Tibial nerve (tissue), 4 donors: ENCODE data around the gene KREMEN1. TPM values are rescaled to one million over a fixed set of nuclear protein-coding genes. Genes with fewer than 3 reads are reported as not detected.

Experiments used
- DNase-seq, 2 donors: peaks; one replicate each; pipeline ENCODE4 v3.0.0-alpha.2; 2019; ENCODE audit warnings: low spot score in 2 of 2
- H3K27ac ChIP-seq, 4 donors: fragments of 200-600 bp; sonication (generic) in 3 of 4; one replicate each; pipeline ENCODE4 v1.5.1; 2017 to 2019; ENCODE audit warnings: mild to moderate bottlenecking in 1 of 4
- H3K27me3 ChIP-seq, 2 donors: fragments of 200-600 bp; sonication (generic) in 1 of 2; one replicate each; pipeline versions ENCODE4 v1.5.1 to v1.6.0; 2017 to 2019
- H3K36me3 ChIP-seq, 3 donors: fragments of 200-600 bp; sonication (generic); one replicate each; pipeline ENCODE4 v1.5.1; 2018 to 2019
- H3K4me1 ChIP-seq, 4 donors: fragments of 200-600 bp; sonication (generic) in 3 of 4; one replicate each; pipeline ENCODE4 v1.5.1; 2017 to 2019
- H3K4me3 ChIP-seq, 4 donors: fragments of 200-600 bp; sonication (generic) in 3 of 4; one replicate each; pipeline ENCODE4 v1.5.1; 2017 to 2019; ENCODE audit warnings: mild to moderate bottlenecking in 1 of 4, moderate library complexity in 1 of 4
- H3K9me3 ChIP-seq, 4 donors: fragments of 200-600 bp; sonication (generic) in 3 of 4; one replicate each; pipeline ENCODE4 v1.5.1; 2017 to 2019
- CTCF ChIP-seq, 5 experiments: fragments of 200-600 bp in 3 of 5; fragments of 450-650 bp in 2 of 5; sonication (generic) in 3 of 5; IDR thresholded peaks; one replicate each; pipeline ENCODE4 v1.5.1; 2016 to 2019; ENCODE audit warnings: antibody characterized with exemption in 5 of 5, mild to moderate bottlenecking in 3 of 5, moderate library complexity in 2 of 5
- EP300 ChIP-seq, 2 donors: sonication (generic); formaldehyde crosslinking; IDR thresholded peaks; one replicate each; pipeline ENCODE4 v1.6.1; 2017; ENCODE audit warnings: antibody characterized with exemption in 2 of 2, mild to moderate bottlenecking in 1 of 2
- POLR2A ChIP-seq, 2 donors: fragments of 450-650 bp; IDR thresholded peaks; one replicate each; pipeline ENCODE4 v1.6.1; 2017; ENCODE audit warnings: antibody characterized with exemption in 2 of 2, mild to moderate bottlenecking in 2 of 2, moderate library complexity in 2 of 2
- WGBS, 2 donors: methylation state at CpG; one replicate each; pipeline ENCODE4 v1.1.5; 2018; 5-methylcytosine and 5-hydroxymethylcytosine counted together
- total RNA-seq, 4 donors: library from RNA; depleted of rRNA; stranded (reverse); fragments of >200 nt; gene quantifications; one replicate each; pipeline ENCODE4 v1.1.0, GENCODE V29; 2016

KREMEN1 gene
- total RNA-seq, 4 donors from 2014 or later: 5.4 to 15.1 (median 12.9) TPM

DNA sequence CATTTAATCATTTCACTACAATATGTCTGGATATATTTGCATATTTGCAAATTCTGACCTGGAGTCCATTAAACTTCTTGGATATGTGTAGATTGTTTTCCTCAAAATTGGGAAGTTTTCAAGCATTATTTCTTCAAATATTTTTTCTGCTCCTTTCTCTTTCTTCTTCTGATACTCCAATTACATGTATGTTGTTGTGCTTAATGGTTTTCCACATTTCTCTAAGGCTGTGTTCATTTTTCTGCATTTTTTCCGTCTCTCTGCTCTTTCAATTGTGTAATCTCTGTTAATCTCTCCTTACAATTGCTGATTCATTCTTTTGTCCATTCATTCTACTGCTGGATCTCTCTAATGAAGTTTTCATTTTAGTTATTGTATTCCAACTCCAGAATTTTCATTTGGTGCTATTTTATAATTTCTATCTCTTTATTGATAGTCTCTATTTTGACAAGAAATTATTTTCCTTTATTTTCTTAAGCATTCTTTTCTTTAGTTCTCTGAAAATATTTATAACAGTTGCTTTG lies 102.5 kb downstream of the KREMEN1 start:
- 24 to 61% methylated on average over 1 of the region's 1 CpG for WGBS, 2 donors
- no peak for DNase-seq
- no peaks in the 10 kb centered on the region for H3K27me3 ChIP-seq
- no peak overlapping the region for H3K27ac ChIP-seq
- TF ChIP-seq EP300 (IDR thresholded peaks at IDR 0.05) (no peak), POLR2A (IDR thresholded peaks at IDR 0.05) (no peak), CTCF (IDR thresholded peaks at IDR 0.05) (no peak)
- H3K9me3 ChIP-seq: peaks cover 0 to 42% (median 8%) of the 10 kb centered on the region in 4 donors
- no peak overlapping the region for H3K4me3 ChIP-seq
- no peaks in the 10 kb centered on the region for H3K4me1 ChIP-seq
- H3K36me3 ChIP-seq: no peaks in the 10 kb centered on the region

DNA sequence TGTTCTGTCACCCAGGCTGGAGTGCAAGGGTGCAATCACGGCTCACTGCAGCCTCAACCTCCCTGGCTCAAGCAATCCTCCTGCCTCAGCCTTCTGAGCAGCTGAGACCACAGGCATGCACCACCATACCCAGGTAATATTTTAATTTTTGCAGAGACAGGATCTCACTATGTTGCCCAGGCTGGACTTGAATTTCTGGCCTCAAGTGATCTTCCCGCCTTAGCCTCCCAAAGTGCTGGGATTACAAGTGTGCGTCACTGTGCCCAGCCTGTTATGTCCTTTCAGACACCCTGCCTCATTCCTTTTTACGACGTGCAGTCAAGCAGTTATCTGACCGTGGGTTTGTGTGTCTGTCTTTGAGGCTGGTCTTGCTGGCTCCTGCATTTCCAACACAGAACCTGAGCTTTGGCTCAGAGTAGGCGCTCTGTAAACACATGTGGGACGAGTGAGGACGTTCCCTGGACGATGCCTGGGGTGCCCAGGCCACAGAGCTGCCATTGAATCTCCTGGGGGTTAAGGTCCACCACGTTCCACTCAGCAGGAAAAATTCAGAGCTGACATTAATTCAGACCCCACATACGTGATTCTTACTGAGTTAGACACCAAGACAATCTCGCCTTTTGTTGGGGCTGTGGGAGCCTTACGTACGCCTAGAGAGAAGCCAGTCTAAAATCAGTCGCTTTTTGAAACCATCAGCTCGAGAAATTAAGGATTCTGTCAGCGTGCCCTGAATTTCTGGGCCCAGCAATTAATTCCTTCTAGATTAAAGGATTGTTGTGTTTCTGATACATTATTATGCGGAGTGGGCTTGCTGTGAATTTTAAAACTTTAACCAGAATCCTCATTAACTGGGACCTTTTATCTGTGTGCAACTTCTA lies 111.4 kb downstream of the KREMEN1 start:
- no peaks in the 10 kb centered on the region for H3K27me3 ChIP-seq
- TF ChIP-seq POLR2A (IDR thresholded peaks at IDR 0.05) (no peak), EP300 (IDR thresholded peaks at IDR 0.05) (no peak), CTCF (IDR thresholded peaks at IDR 0.05) (no peak)
- H3K4me3 ChIP-seq: no peak overlapping the region
- 58 to 75% methylated on average over 19 of the region's 19 CpGs for WGBS, 2 donors
- H3K36me3 ChIP-seq: no peaks in the 10 kb centered on the region
- H3K4me1 ChIP-seq: no peaks in the 10 kb centered on the region
- no peak for DNase-seq
- no peak overlapping the region for H3K27ac ChIP-seq
- H3K9me3 ChIP-seq: peaks cover 0 to 3% (median 0%) of the 10 kb centered on the region in 4 donors

DNA sequence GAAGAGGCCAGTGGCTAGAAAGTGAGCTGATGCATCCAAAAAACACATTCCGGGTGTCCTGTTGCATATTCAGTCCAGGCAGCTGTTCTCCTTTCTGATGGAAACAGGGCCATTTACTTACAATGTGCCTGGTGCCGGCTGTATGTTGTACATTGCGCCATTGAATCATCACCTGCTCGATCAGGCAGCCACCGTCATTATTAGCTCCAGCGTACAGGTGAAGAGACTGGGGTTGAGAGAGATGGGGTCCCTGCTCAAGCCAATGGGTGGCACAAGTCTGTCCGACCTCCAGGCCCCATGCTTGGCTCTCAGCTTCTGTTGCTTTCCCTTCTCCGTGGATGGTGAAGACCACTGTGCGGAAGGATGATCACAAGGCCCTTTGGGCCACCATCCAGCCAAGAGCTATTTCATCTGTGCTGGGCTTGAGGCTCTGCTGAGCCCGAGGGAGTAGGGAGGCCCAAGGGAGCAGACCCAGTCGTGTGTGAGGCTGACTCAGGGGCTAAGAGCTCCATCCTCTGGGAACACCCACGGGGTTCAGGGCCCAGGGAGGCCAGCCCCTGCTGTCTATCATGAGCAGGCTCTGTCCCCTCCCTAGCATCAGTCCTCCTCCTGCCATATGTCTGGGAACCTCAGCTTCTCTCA lies 112.1 kb downstream of the KREMEN1 start:
- WGBS, 2 donors: 63 to 71% methylated on average over 9 to 12 of the region's 12 CpGs
- no peak for TF ChIP-seq CTCF (IDR thresholded peaks at IDR 0.05)
- no peak for TF ChIP-seq EP300 (IDR thresholded peaks at IDR 0.05)
- TF ChIP-seq POLR2A (IDR thresholded peaks at IDR 0.05): no peak
- no peaks in the 10 kb centered on the region for H3K4me1 ChIP-seq
- H3K4me3 ChIP-seq: no peak overlapping the region
- H3K27me3 ChIP-seq: no peaks in the 10 kb centered on the region
- peaks cover 0 to 3% (median 0%) of the 10 kb centered on the region in 4 donors for H3K9me3 ChIP-seq
- DNase-seq: no peak
- no peak overlapping the region for H3K27ac ChIP-seq
- H3K36me3 ChIP-seq: no peaks in the 10 kb centered on the region

- 98 to 100% methylated on average over 1 of the region's 1 CpG for WGBS, 2 donors
- H3K36me3 ChIP-seq: no peaks in the 10 kb centered on the region
- no peaks in the 10 kb centered on the region for H3K4me1 ChIP-seq
- TF ChIP-seq POLR2A (IDR thresholded peaks at IDR 0.05) (no peak), CTCF (IDR thresholded peaks at IDR 0.05) (no peak), EP300 (IDR thresholded peaks at IDR 0.05) (no peak)
- no peak overlapping the region for H3K27ac ChIP-seq
- no peaks in the 10 kb centered on the region for H3K27me3 ChIP-seq
- no peaks in the 10 kb centered on the region for H3K9me3 ChIP-seq
- no peak for DNase-seq
- no peak overlapping the region for H3K4me3 ChIP-seq
Observed at GRCh38 chr22:29186302-29186701, 113.5 kb downstream of the KREMEN1 start.

- Histone ChIP-seq H3K4me3 (no peak overlapping the region), H3K9me3 (no peaks in the 10 kb centered on the region), H3K27ac (no peak overlapping the region), H3K27me3 (no peaks in the 10 kb centered on the region), H3K36me3 (no peaks in the 10 kb centered on the region), H3K4me1 (no peaks in the 10 kb centered on the region)
- 76 to 81% methylated on average over 7 of the region's 7 CpGs for WGBS, 2 donors
- no peak for DNase-seq
- no peak for TF ChIP-seq POLR2A (IDR thresholded peaks at IDR 0.05)
- no peak for TF ChIP-seq EP300 (IDR thresholded peaks at IDR 0.05)
- no peak for TF ChIP-seq CTCF (IDR thresholded peaks at IDR 0.05)
Observed at GRCh38 chr22:29187831-29188230, 115.0 kb downstream of the KREMEN1 start.
